GM19455 (cell line): ENCODE measurements around the gene PTMS.

ENCODE experiments used
- ATAC-seq: cut with Tn5 transposase; IDR thresholded peaks from one replicate; pipeline ENCODE4 v1.9.1; 2021; ENCODE audit not compliant: unreplicated experiment

Gene PTMS

GRCh38 chr12:6752167-6752920, 13.8 kb upstream of the PTMS start:
- ATAC-seq = no peak

GRCh38 chr12:6752921-6753771, 13.0 kb upstream of the PTMS start, which contains the start of gene MLF2:
TSS of gene MLF2 (minus strand) at chr12:6753141. CDS start at chr12:6752334, 807 bp downstream.
- peak; percentile 90 for ATAC-seq

- ATAC-seq = no peak
These were observed 12.3 kb upstream of the PTMS start for GRCh38 chr12:6753772-6754356.

GRCh38 chr12:6754411-6754810, 11.8 kb upstream of the PTMS start:
- ATAC-seq = no peak

GRCh38 chr12:6757028-6757690, 9.0 kb upstream of the PTMS start:
- ATAC-seq = no peak

GRCh38 chr12:6758506-6759095, 7.6 kb upstream of the PTMS start:
- ATAC-seq = no peak

GRCh38 chr12:6759741-6760140, 6.4 kb upstream of the PTMS start:
- no peak for ATAC-seq

GRCh38 chr12:6763380-6763779, 2.8 kb upstream of the PTMS start:
- no peak for ATAC-seq

- ATAC-seq = peak; percentile 83
These were observed 1.9 kb upstream of the PTMS start for GRCh38 chr12:6764011-6764828.

GRCh38 chr12:6765048-6765633, 1.0 kb upstream of the PTMS start:
- ATAC-seq = no peak

- peak; percentile 40 for ATAC-seq
These were observed 637 bp downstream of the PTMS start for GRCh38 chr12:6766651-6767349.

- ATAC-seq = no peak
These were observed 1.5 kb downstream of the PTMS start for GRCh38 chr12:6767353-6768319.

- ATAC-seq = no peak
These were observed 2.3 kb downstream of the PTMS start for GRCh38 chr12:6768437-6768914.

GRCh38 chr12:6768990-6769389, 2.8 kb downstream of the PTMS start:
- no peak for ATAC-seq

- no peak for ATAC-seq
These were observed 3.5 kb downstream of the PTMS start for GRCh38 chr12:6769666-6770065.

GRCh38 chr12:6770094-6770493, 3.9 kb downstream of the PTMS start:
- no peak for ATAC-seq

- ATAC-seq = no peak
These were observed 4.4 kb downstream of the PTMS start for GRCh38 chr12:6770600-6770999.

GRCh38 chr12:6771091-6771495, 4.9 kb downstream of the PTMS start:
- no peak for ATAC-seq
